C4-2B (cell line): ENCODE data around the gene VPS33B.

Experiments
- CTCF ChIP-seq: fragments of 450-650 bp; conservative IDR thresholded peaks from 2 replicates; pipeline ENCODE4 v1.5.1; 2017; ENCODE audit warnings: mild to moderate bottlenecking
- ZFX ChIP-seq: fragments of 450-650 bp; IDR thresholded peaks from 2 replicates; pipeline ENCODE4 v1.6.1; 2017

- TF ChIP-seq CTCF (peak; percentile 96), ZFX (no peak)
These were observed 10.8 kb upstream of the VPS33B start for GRCh38 chr15:91032919-91033803.
